NT2/D1 (cell line): ENCODE data around the gene AHRR.
"Not testable (repeated sequence)": the region's sequence is repeated elsewhere in the genome, so short reads cannot be mapped to it uniquely, and the experiment has no call there.

Experiments used
- DNase-seq: peaks from one replicate; pipeline ENCODE4 v3.0.0-alpha.2; 2011; ENCODE audit warnings: low read depth, low spot score
- H3K27me3 ChIP-seq: 2 replicates; pipeline ENCODE4 v1.6.0; 2011; ENCODE audit warnings: mild to moderate bottlenecking; ENCODE audit not compliant: insufficient read length, insufficient read depth
- H3K36me3 ChIP-seq: 2 replicates; pipeline ENCODE4 v1.6.1; 2011; ENCODE audit warnings: mild to moderate bottlenecking, low read length, mixed read lengths; ENCODE audit not compliant: insufficient read depth, insufficient read length
- H3K4me1 ChIP-seq: 2 replicates; pipeline ENCODE4 v1.5.1; 2011; ENCODE audit not compliant: insufficient read depth, insufficient read length
- H3K4me3 ChIP-seq: 2 replicates; pipeline ENCODE4 v1.5.1; 2011; ENCODE audit warnings: low read depth; ENCODE audit not compliant: insufficient read length
- H3K9ac ChIP-seq: 2 replicates; pipeline ENCODE4 v1.6.0; 2011; ENCODE audit warnings: low read depth; ENCODE audit not compliant: insufficient read length
- H3K9me3 ChIP-seq: 2 replicates; pipeline ENCODE4 v1.5.1; 2011; ENCODE audit warnings: mild to moderate bottlenecking, low read length; ENCODE audit not compliant: insufficient read depth
- SUZ12 ChIP-seq: IDR thresholded peaks from 2 replicates; pipeline ENCODE4 v1.6.1; 2011; ENCODE audit not compliant: insufficient read length, insufficient read depth; ENCODE audit errors: extremely low read depth
- YY1 ChIP-seq: IDR thresholded peaks from 2 replicates; pipeline ENCODE4 v1.6.1; 2011; ENCODE audit not compliant: insufficient read length, insufficient read depth
- ZNF274 ChIP-seq: IDR thresholded peaks from 2 replicates; pipeline ENCODE4 v1.6.1; 2011; ENCODE audit warnings: mild to moderate bottlenecking, low read depth, low read length

The AHRR gene

GRCh38 chr5:471750-472058 is 150.2 kb downstream of the AHRR start:
- Histone ChIP-seq H3K27me3 (peaks cover 9% of the 10 kb centered on the region), H3K4me3 (peak overlapping the region; percentile 67), H3K36me3 (peaks cover 27% of the 10 kb centered on the region), H3K9ac (peak overlapping the region; percentile 92), H3K4me1 (peaks cover 9% of the 10 kb centered on the region), H3K9me3 (no peaks in the 10 kb centered on the region)
- no peak for DNase-seq
- TF ChIP-seq ZNF274 (no peak), SUZ12 (no peak), YY1 (no peak)

GRCh38 chr5:472076-472655 is 150.7 kb downstream of the AHRR start:
- no peak for DNase-seq
- peak overlapping the region; percentile 92 for H3K9ac ChIP-seq
- peaks cover 30% of the 10 kb centered on the region for H3K36me3 ChIP-seq
- peak overlapping the region; percentile 67 for H3K4me3 ChIP-seq
- TF ChIP-seq SUZ12 (no peak), YY1 (no peak), ZNF274 (no peak)
- peaks cover 9% of the 10 kb centered on the region for H3K4me1 ChIP-seq
- H3K27me3 ChIP-seq = peaks cover 9% of the 10 kb centered on the region
- H3K9me3 ChIP-seq = no peaks in the 10 kb centered on the region

GRCh38 chr5:472656-473550 is 151.4 kb downstream of the AHRR start:
- TF ChIP-seq ZNF274 (no peak), YY1 (no peak), SUZ12 (no peak)
- Histone ChIP-seq H3K36me3 (peaks cover 37% of the 10 kb centered on the region), H3K4me3 (peak overlapping the region; percentile 67), H3K9me3 (no peaks in the 10 kb centered on the region), H3K9ac (peak overlapping the region; percentile 92), H3K27me3 (peaks cover 9% of the 10 kb centered on the region), H3K4me1 (peaks cover 9% of the 10 kb centered on the region)
- DNase-seq = peak; percentile 39

GRCh38 chr5:473551-474192 is 152.2 kb downstream of the AHRR start:
- H3K9me3 ChIP-seq = no peaks in the 10 kb centered on the region
- peaks cover 9% of the 10 kb centered on the region for H3K4me1 ChIP-seq
- no peak for TF ChIP-seq ZNF274
- no peak for TF ChIP-seq SUZ12
- no peak for TF ChIP-seq YY1
- H3K9ac ChIP-seq = peak overlapping the region; percentile 87
- H3K4me3 ChIP-seq = peak overlapping the region; percentile 56
- H3K36me3 ChIP-seq = peaks cover 38% of the 10 kb centered on the region
- peaks cover 9% of the 10 kb centered on the region for H3K27me3 ChIP-seq
- DNase-seq = no peak

GRCh38 chr5:474232-474839 is 152.8 kb downstream of the AHRR start:
- Histone ChIP-seq H3K4me3 (peak overlapping the region; percentile 56), H3K36me3 (peaks cover 38% of the 10 kb centered on the region), H3K9ac (peak overlapping the region; percentile 87)
- H3K4me1 ChIP-seq, H3K9me3 ChIP-seq, H3K27me3 ChIP-seq, DNase-seq: not testable (repeated sequence)

GRCh38 chr5:474840-475661 is 153.5 kb downstream of the AHRR start:
- no peak for TF ChIP-seq YY1
- no peak for TF ChIP-seq ZNF274
- no peak for TF ChIP-seq SUZ12
- Histone ChIP-seq H3K9me3 (no peaks in the 10 kb centered on the region), H3K4me3 (peak overlapping the region; percentile 42), H3K36me3 (peaks cover 31% of the 10 kb centered on the region), H3K9ac (peak overlapping the region; percentile 70), H3K4me1 (peaks cover 9% of the 10 kb centered on the region), H3K27me3 (peaks cover 9% of the 10 kb centered on the region)
- no peak for DNase-seq
